Ascending aorta (tissue), 2 donors: ENCODE measurements around the gene MYL10. TPM values are rescaled to one million over a fixed set of nuclear protein-coding genes. Genes with fewer than 3 reads are reported as not detected.
A peak's percentile ranks its signal among the peaks of the same experiment; 100 is the strongest.

ENCODE experiments used
- DNase-seq, 2 donors: peaks; one replicate each; pipeline ENCODE4 v3.0.0-alpha.2; 2019; ENCODE audit warnings: low spot score in 2 of 2
- H3K27ac ChIP-seq, 2 donors: fragments of 200-600 bp; sonication (generic); one replicate each; pipeline ENCODE4 v1.5.1; 2016 to 2017; ENCODE audit warnings: mild to moderate bottlenecking in 1 of 2
- H3K27me3 ChIP-seq: fragments of 200-600 bp; sonication (generic); one replicate; pipeline ENCODE4 v1.5.1; 2017
- H3K36me3 ChIP-seq, 2 donors: fragments of 200-600 bp; sonication (generic); one replicate each; pipeline ENCODE4 v1.5.1; 2016
- H3K4me1 ChIP-seq, 2 donors: fragments of 200-600 bp; sonication (generic); one replicate each; pipeline ENCODE4 v1.5.1; 2016 to 2017; ENCODE audit warnings: mild to moderate bottlenecking in 1 of 2
- H3K4me3 ChIP-seq, 2 donors: fragments of 200-600 bp; sonication (generic); one replicate each; pipeline ENCODE4 v1.5.1; 2016 to 2017; ENCODE audit warnings: mild to moderate bottlenecking in 1 of 2
- H3K9me3 ChIP-seq, 2 donors: fragments of 200-600 bp; sonication (generic); one replicate each; pipeline ENCODE4 v1.5.1; 2016
- intact Hi-C: fragments of 100-400 bp; cut with DNase I; formaldehyde crosslinking; loops from one replicate; pipeline ENCODE4 v1.15.1; 2023
- total RNA-seq: library from RNA; depleted of rRNA; stranded (reverse); fragments of >200 nt; gene quantifications from one replicate; pipeline ENCODE4 v1.1.0, GENCODE V29; 2016
- TF ChIP-seq, protein P1 (sequence below), 3 experiments: fragments of 200-600 bp in 2 of 3; fragments of 450-650 bp in 1 of 3; sonication (generic) in 2 of 3; IDR thresholded peaks; one replicate each; pipeline ENCODE4 v1.5.1; 2016 to 2019; ENCODE audit warnings: antibody characterized with exemption in 3 of 3, mild to moderate bottlenecking in 1 of 3, moderate library complexity in 1 of 3

MYL10 gene
- total RNA-seq, 1 donor from 2014 or later = not detected

DNA sequence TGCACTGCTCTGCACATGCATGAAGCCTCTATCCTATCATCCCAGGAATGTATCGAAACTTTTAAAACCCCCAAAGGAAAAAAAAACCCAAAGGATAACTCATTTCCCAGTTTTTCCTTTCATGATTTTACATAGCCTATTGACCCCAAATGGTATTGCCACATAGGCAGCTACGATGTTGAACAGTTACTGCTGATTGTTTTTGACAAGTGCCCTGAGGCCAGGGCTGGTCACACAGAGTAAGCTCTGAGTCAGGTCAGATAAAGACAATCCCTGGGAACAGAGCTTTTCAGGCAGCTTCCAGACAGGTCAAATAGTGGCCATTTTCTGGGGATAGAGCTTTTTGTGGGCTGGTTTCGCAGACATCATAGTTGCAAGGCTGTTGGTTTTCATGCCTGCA, 52.1 kb downstream of the MYL10 start:
- H3K9me3 ChIP-seq = peaks cover 0 to 11% of the 10 kb centered on the region in 2 donors
- intact Hi-C loops = no loop called here
- TF ChIP-seq, protein P1, sequence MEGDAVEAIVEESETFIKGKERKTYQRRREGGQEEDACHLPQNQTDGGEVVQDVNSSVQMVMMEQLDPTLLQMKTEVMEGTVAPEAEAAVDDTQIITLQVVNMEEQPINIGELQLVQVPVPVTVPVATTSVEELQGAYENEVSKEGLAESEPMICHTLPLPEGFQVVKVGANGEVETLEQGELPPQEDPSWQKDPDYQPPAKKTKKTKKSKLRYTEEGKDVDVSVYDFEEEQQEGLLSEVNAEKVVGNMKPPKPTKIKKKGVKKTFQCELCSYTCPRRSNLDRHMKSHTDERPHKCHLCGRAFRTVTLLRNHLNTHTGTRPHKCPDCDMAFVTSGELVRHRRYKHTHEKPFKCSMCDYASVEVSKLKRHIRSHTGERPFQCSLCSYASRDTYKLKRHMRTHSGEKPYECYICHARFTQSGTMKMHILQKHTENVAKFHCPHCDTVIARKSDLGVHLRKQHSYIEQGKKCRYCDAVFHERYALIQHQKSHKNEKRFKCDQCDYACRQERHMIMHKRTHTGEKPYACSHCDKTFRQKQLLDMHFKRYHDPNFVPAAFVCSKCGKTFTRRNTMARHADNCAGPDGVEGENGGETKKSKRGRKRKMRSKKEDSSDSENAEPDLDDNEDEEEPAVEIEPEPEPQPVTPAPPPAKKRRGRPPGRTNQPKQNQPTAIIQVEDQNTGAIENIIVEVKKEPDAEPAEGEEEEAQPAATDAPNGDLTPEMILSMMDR (IDR thresholded peaks at IDR 0.05) = no peak

DNA sequence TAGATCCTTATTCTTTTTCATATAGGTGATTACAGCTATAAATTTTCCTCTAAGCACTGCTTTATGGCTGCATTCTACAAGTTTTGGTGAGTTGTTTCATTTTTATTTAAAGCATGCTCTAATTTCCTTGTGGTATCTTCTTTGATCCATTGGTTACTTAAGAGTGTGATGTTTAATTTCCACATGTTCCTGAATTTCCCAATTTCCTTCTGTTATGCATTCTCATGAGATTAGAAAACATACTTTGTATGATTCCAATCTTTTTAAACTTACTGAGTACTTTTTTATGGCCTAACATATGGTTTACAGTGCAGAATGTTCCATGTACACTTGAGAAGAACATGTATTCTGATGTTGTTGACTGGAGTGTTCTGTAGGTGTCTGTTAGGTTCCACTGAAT, 53.4 kb downstream of the MYL10 start:
- Histone ChIP-seq H3K4me1 (no peaks in the 10 kb centered on the region), H3K36me3 (no peaks in the 10 kb centered on the region), H3K4me3 (no peak overlapping the region), H3K27me3 (no peaks in the 10 kb centered on the region), H3K9me3 (peaks cover 0 to 11% of the 10 kb centered on the region in 2 donors), H3K27ac (no peak overlapping the region)
- no peak for DNase-seq
- intact Hi-C loops = no loop called here
- TF ChIP-seq, protein P1 (IDR thresholded peaks at IDR 0.05) = no peak

More for the DNA sequence above, 52.1 kb downstream of the MYL10 start:
- H3K4me1 ChIP-seq = no peaks in the 10 kb centered on the region
- no peaks in the 10 kb centered on the region for H3K27me3 ChIP-seq
- H3K4me3 ChIP-seq = no peak overlapping the region
- no peak overlapping the region for H3K27ac ChIP-seq
- no peaks in the 10 kb centered on the region for H3K36me3 ChIP-seq
- peak in 1 of 2 donors; percentile 24 for DNase-seq

DNA sequence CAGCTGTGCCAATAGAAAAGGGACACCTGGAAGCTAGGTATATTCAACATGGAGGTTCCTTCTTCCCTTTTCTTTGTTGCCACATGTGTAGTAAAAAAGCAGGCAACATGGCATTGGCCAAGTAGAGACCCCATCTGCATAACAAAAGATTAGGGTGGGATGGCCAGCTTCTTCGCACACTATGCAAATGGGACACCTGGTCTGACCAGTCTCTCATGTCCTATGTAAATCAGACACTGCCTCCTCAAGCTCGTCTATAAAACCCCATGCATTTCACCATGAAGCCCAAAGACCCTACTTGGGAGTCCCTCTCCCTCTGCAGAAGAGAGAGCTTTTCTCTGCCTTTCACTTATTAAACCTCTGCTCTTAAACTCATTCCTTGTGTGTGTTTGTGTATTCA, 53.9 kb downstream of the MYL10 start:
- DNase-seq = peak in 1 of 2 donors; percentile 5
- intact Hi-C loops = no loop called here
- TF ChIP-seq, protein P1 (IDR thresholded peaks at IDR 0.05) = no peak
- Histone ChIP-seq H3K27ac (no peak overlapping the region), H3K36me3 (no peaks in the 10 kb centered on the region), H3K4me3 (no peak overlapping the region), H3K27me3 (no peaks in the 10 kb centered on the region), H3K4me1 (no peaks in the 10 kb centered on the region), H3K9me3 (peaks cover 0 to 15% of the 10 kb centered on the region in 2 donors)

DNA sequence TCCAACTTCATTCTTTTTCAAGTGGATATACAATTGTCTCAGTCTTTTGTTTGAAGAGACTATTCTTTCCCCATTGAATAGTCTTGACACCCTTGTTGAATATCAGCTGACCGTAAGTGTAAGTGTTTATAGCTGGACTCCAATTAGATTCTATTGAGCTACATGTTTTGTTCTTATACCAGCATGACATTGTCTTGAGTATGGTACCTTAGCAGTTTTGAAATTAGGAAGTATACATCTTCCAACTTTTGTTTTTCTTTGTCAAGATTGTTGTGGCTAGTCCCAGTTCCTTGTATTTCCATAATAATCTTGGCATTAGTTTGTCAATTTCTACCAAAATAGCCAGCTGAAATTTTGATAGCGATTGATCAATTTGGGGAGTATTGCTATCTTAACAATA, 56.9 kb downstream of the MYL10 start:
- TF ChIP-seq, protein P1 (IDR thresholded peaks at IDR 0.05) = no peak
- Histone ChIP-seq H3K4me3 (no peak overlapping the region), H3K27me3 (no peaks in the 10 kb centered on the region), H3K4me1 (no peaks in the 10 kb centered on the region), H3K9me3 (peaks cover 0 to 15% of the 10 kb centered on the region in 2 donors), H3K36me3 (no peaks in the 10 kb centered on the region), H3K27ac (no peak overlapping the region)
- no peak for DNase-seq
- intact Hi-C loops = no loop called here

DNA sequence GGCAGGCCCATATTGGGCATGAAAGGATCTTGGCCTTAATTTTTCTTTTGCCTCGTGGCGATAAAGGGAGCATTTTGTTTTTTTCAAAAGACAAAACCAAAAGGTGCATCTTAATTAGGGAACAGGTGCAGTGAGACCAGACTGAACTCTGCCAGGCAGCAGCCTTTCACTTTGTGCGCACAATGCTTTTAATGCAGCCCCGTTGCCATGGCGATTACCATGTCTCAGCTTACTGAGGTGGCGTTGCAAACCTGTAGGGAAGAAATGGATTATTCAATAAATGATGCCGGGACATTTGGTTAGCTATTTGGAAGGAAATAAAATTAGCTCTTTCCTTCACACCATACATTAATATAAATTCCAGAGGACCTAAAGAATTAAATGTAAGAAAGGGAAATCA, 61.9 kb downstream of the MYL10 start:
- Histone ChIP-seq H3K27me3 (no peaks in the 10 kb centered on the region), H3K9me3 (peaks cover 0 to 4% of the 10 kb centered on the region in 2 donors), H3K36me3 (no peaks in the 10 kb centered on the region), H3K27ac (no peak overlapping the region), H3K4me1 (no peaks in the 10 kb centered on the region), H3K4me3 (no peak overlapping the region)
- DNase-seq = peak in 1 of 2 donors; percentile 38
- TF ChIP-seq, protein P1 (IDR thresholded peaks at IDR 0.05) = no peak
- intact Hi-C loops = no loop called here
